Breast epithelium (tissue), 4 donors: ENCODE data around the gene MTHFD2L. TPM values are rescaled to one million over a fixed set of nuclear protein-coding genes. Genes with fewer than 3 reads are reported as not detected.

Source experiments
- DNase-seq, 2 donors: peaks; one replicate each; pipeline ENCODE4 v3.0.0-alpha.2; 2019; ENCODE audit warnings: low spot score in 2 of 2
- H3K27ac ChIP-seq, 2 donors: fragments of 200-600 bp; sonication (generic) in 1 of 2; one replicate each; pipeline ENCODE4 v1.5.1; 2016 to 2019; ENCODE audit warnings: mild to moderate bottlenecking in 1 of 2
- H3K27me3 ChIP-seq, 2 donors: fragments of 200-600 bp; sonication (generic) in 1 of 2; one replicate each; pipeline versions ENCODE4 v1.5.1 to v1.6.0; 2017 to 2019; ENCODE audit warnings: control low read depth in 1 of 2, mild to moderate bottlenecking in 1 of 2
- H3K36me3 ChIP-seq: fragments of 200-600 bp; one replicate; pipeline ENCODE4 v1.5.1; 2019
- H3K4me1 ChIP-seq, 2 donors: fragments of 200-600 bp; sonication (generic); one replicate each; pipeline ENCODE4 v1.5.1; 2016 to 2019; ENCODE audit warnings: control low read depth in 1 of 2
- H3K4me3 ChIP-seq, 3 donors: fragments of 200-600 bp; sonication (generic); 1 replicate in 2 of 3; 2 replicates in 1 of 3; pipeline ENCODE4 v1.5.1; 2016 to 2019; ENCODE audit warnings: mild to moderate bottlenecking in 3 of 3, moderate library complexity in 2 of 3
- H3K9me3 ChIP-seq, 2 donors: fragments of 200-600 bp; sonication (generic) in 1 of 2; one replicate each; pipeline ENCODE4 v1.5.1; 2016 to 2019; ENCODE audit warnings: control low read depth in 1 of 2
- POLR2A ChIP-seq: fragments of 450-650 bp; IDR thresholded peaks from one replicate; pipeline ENCODE4 v1.6.1; 2016; ENCODE audit warnings: antibody characterized with exemption, mild to moderate bottlenecking, moderate library complexity
- POLR2AphosphoS5 ChIP-seq, 3 donors: sonication (generic); formaldehyde crosslinking; IDR thresholded peaks; one replicate each; pipeline ENCODE4 v1.6.1; 2017; ENCODE audit warnings: antibody characterized with exemption in 3 of 3
- intact Hi-C: fragments of 100-400 bp; cut with DNase I; formaldehyde crosslinking; loops from one replicate; pipeline ENCODE4 v1.15.1; 2023; ENCODE audit warnings: low total_unique reads
- total RNA-seq, 3 donors: library from RNA; depleted of rRNA; stranded (reverse); fragments of >200 nt; gene quantifications; one replicate each; pipeline ENCODE4 v1.1.0, GENCODE V29; 2016
- TF ChIP-seq, protein P1 (sequence below), 3 donors: fragments of 450-650 bp; IDR thresholded peaks; one replicate each; pipeline ENCODE4 v1.5.1; 2016 to 2017; ENCODE audit warnings: antibody characterized with exemption in 3 of 3, mild to moderate bottlenecking in 3 of 3, moderate library complexity in 3 of 3

Gene MTHFD2L
- total RNA-seq, 3 donors from 2014 or later, result 20.5 to 48.1 (median 29.2) TPM

GRCh38 chr4:74217365-74217764, 59.4 kb downstream of the MTHFD2L start:
- no peak for DNase-seq

GRCh38 chr4:74218201-74218600, 60.3 kb downstream of the MTHFD2L start:
- Histone ChIP-seq H3K27ac (no peak overlapping the region), H3K9me3 (no peaks in the 10 kb centered on the region), H3K27me3 (no peaks in the 10 kb centered on the region), H3K36me3 (no peaks in the 10 kb centered on the region), H3K4me1 (no peaks in the 10 kb centered on the region), H3K4me3 (no peak overlapping the region)
- TF ChIP-seq, protein P1, sequence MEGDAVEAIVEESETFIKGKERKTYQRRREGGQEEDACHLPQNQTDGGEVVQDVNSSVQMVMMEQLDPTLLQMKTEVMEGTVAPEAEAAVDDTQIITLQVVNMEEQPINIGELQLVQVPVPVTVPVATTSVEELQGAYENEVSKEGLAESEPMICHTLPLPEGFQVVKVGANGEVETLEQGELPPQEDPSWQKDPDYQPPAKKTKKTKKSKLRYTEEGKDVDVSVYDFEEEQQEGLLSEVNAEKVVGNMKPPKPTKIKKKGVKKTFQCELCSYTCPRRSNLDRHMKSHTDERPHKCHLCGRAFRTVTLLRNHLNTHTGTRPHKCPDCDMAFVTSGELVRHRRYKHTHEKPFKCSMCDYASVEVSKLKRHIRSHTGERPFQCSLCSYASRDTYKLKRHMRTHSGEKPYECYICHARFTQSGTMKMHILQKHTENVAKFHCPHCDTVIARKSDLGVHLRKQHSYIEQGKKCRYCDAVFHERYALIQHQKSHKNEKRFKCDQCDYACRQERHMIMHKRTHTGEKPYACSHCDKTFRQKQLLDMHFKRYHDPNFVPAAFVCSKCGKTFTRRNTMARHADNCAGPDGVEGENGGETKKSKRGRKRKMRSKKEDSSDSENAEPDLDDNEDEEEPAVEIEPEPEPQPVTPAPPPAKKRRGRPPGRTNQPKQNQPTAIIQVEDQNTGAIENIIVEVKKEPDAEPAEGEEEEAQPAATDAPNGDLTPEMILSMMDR (IDR thresholded peaks at IDR 0.05), result no peak
- TF ChIP-seq POLR2A (no peak), POLR2AphosphoS5 (IDR thresholded peaks at IDR 0.05) (no peak)
- intact Hi-C loops, result no loop called here
- no peak for DNase-seq

More at GRCh38 chr4:74217365-74217764, 59.4 kb downstream of the MTHFD2L start:
- H3K4me3 ChIP-seq, result no peak overlapping the region
- H3K4me1 ChIP-seq, result no peaks in the 10 kb centered on the region
- H3K27ac ChIP-seq, result no peak overlapping the region
- H3K9me3 ChIP-seq, result no peaks in the 10 kb centered on the region
- TF ChIP-seq POLR2A (no peak), POLR2AphosphoS5 (IDR thresholded peaks at IDR 0.05) (no peak)
- TF ChIP-seq, protein P1 (IDR thresholded peaks at IDR 0.05), result no peak
- intact Hi-C loops, result no loop called here
- no peaks in the 10 kb centered on the region for H3K36me3 ChIP-seq
- H3K27me3 ChIP-seq, result no peaks in the 10 kb centered on the region

DNA sequence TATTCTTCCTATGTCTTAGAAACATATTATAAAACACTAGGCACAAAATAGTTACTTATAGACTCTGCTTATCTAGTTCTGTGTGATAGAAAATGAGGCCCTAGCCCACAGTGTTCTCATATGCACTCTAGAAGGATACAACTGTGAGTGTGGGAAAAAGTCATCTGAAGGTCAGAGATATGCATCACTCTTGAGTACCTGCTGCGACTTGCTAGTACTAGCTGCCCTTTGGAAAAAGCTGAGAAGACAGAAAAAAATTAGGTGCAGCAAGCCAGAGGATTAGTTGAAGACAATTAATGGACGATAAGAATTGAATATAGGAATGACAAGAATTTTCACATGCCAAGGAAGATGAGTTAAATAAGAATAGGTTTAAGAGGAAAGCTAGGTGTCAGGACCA, 61.3 kb downstream of the MTHFD2L start:
- no peak for DNase-seq
- Histone ChIP-seq H3K27ac (no peak overlapping the region), H3K9me3 (no peaks in the 10 kb centered on the region), H3K4me1 (no peaks in the 10 kb centered on the region), H3K4me3 (no peak overlapping the region), H3K36me3 (no peaks in the 10 kb centered on the region), H3K27me3 (no peaks in the 10 kb centered on the region)
- intact Hi-C loops, result no loop called here
- TF ChIP-seq, protein P1 (IDR thresholded peaks at IDR 0.05), result no peak
- TF ChIP-seq POLR2AphosphoS5 (IDR thresholded peaks at IDR 0.05) (no peak), POLR2A (no peak)

GRCh38 chr4:74223098-74223497, 65.2 kb downstream of the MTHFD2L start:
- Histone ChIP-seq H3K9me3 (no peaks in the 10 kb centered on the region), H3K27me3 (no peaks in the 10 kb centered on the region), H3K27ac (no peak overlapping the region), H3K4me1 (no peaks in the 10 kb centered on the region), H3K36me3 (no peaks in the 10 kb centered on the region), H3K4me3 (no peak overlapping the region)
- intact Hi-C loops, result loop anchor here (5.0 kb wide), 1 partner anchor 576 kb away; no protein-coding TSS in a partner anchor
- DNase-seq, result no peak
- no peak for TF ChIP-seq POLR2A
- TF ChIP-seq, protein P1 (IDR thresholded peaks at IDR 0.05), result no peak
- TF ChIP-seq POLR2AphosphoS5 (IDR thresholded peaks at IDR 0.05), result no peak

GRCh38 chr4:74223801-74224200, 65.9 kb downstream of the MTHFD2L start:
- intact Hi-C loops, result loop anchor here (5.0 kb wide), 1 partner anchor 576 kb away; no protein-coding TSS in a partner anchor
- Histone ChIP-seq H3K27ac (no peak overlapping the region), H3K4me1 (no peaks in the 10 kb centered on the region), H3K27me3 (no peaks in the 10 kb centered on the region), H3K36me3 (no peaks in the 10 kb centered on the region), H3K9me3 (no peaks in the 10 kb centered on the region), H3K4me3 (no peak overlapping the region)
- TF ChIP-seq, protein P1 (IDR thresholded peaks at IDR 0.05), result no peak
- no peak for TF ChIP-seq POLR2AphosphoS5 (IDR thresholded peaks at IDR 0.05)
- TF ChIP-seq POLR2A, result no peak
- DNase-seq, result no peak
